ENCODE results near the gene TMEM208. TPM values are rescaled to one million over a fixed set of nuclear protein-coding genes. Genes with fewer than 3 reads are reported as not detected.

The TMEM208 gene
- polyA plus RNA-seq, 2 donors: 73.4 to 83.1 TPM

- Histone ChIP-seq H3K36me3 (ENCODE audit: control insufficient read depth in 2 of 2, insufficient read depth in 2 of 2, low read length in 1 of 2) (no peaks in the 10 kb centered on the region), H3K4me1 (ENCODE audit: control insufficient read depth in 2 of 2, insufficient read depth in 2 of 2, low read length in 1 of 2) (peaks cover 0 to 2% of the 10 kb centered on the region in 2 donors), H3K27me3 (ENCODE audit: control insufficient read depth in 1 of 2, insufficient read depth in 2 of 2, low read length in 2 of 2) (no peaks in the 10 kb centered on the region), H3K4me3 (ENCODE audit: low read depth in 1 of 2, low read length in 2 of 2) (no peak overlapping the region), H3K9me3 (ENCODE audit: control insufficient read depth in 2 of 2, insufficient read depth in 1 of 2, low read depth in 1 of 2, low read length in 1 of 2) (no peaks in the 10 kb centered on the region), H3K27ac (ENCODE audit: low read depth in 2 of 2, low read length in 1 of 2) (no peak overlapping the region)
- 41 to 56% methylated on average over 5 of the region's 5 CpGs for WGBS, 2 donors
Measured at GRCh38 chr16:67268136-67268579, 41.2 kb downstream of the TMEM208 start.

GRCh38 chr16:67269766-67270165 is 42.8 kb downstream of the TMEM208 start:
- Histone ChIP-seq H3K27me3 (ENCODE audit: control insufficient read depth in 1 of 2, insufficient read depth in 2 of 2, low read length in 2 of 2) (no peaks in the 10 kb centered on the region), H3K27ac (ENCODE audit: low read depth in 2 of 2, low read length in 1 of 2) (no peak overlapping the region), H3K36me3 (ENCODE audit: control insufficient read depth in 2 of 2, insufficient read depth in 2 of 2, low read length in 1 of 2) (no peaks in the 10 kb centered on the region), H3K4me3 (ENCODE audit: low read depth in 1 of 2, low read length in 2 of 2) (no peak overlapping the region), H3K9me3 (ENCODE audit: control insufficient read depth in 2 of 2, insufficient read depth in 1 of 2, low read depth in 1 of 2, low read length in 1 of 2) (no peaks in the 10 kb centered on the region), H3K4me1 (ENCODE audit: control insufficient read depth in 2 of 2, insufficient read depth in 2 of 2, low read length in 1 of 2) (peaks cover 0 to 2% of the 10 kb centered on the region in 2 donors)
- 36 to 57% methylated on average over 5 of the region's 5 CpGs for WGBS, 2 donors

GRCh38 chr16:67270931-67271338 is 44.0 kb downstream of the TMEM208 start:
- no peaks in the 10 kb centered on the region for H3K9me3 ChIP-seq (ENCODE audit: control insufficient read depth in 2 of 2, insufficient read depth in 1 of 2, low read depth in 1 of 2, low read length in 1 of 2)
- no peaks in the 10 kb centered on the region for H3K36me3 ChIP-seq (ENCODE audit: control insufficient read depth in 2 of 2, insufficient read depth in 2 of 2, low read length in 1 of 2)
- H3K4me3 ChIP-seq (ENCODE audit: low read depth in 1 of 2, low read length in 2 of 2): no peak overlapping the region
- 84% methylated on average over 11 of the region's 11 CpGs for WGBS, 2 donors
- H3K27ac ChIP-seq (ENCODE audit: low read depth in 2 of 2, low read length in 1 of 2): no peak overlapping the region
- H3K27me3 ChIP-seq (ENCODE audit: control insufficient read depth in 1 of 2, insufficient read depth in 2 of 2, low read length in 2 of 2): no peaks in the 10 kb centered on the region
- H3K4me1 ChIP-seq (ENCODE audit: control insufficient read depth in 2 of 2, insufficient read depth in 2 of 2, low read length in 1 of 2): peaks cover 0 to 2% of the 10 kb centered on the region in 2 donors

GRCh38 chr16:67271446-67271845 is 44.5 kb downstream of the TMEM208 start:
- H3K27me3 ChIP-seq (ENCODE audit: control insufficient read depth in 1 of 2, insufficient read depth in 2 of 2, low read length in 2 of 2): no peaks in the 10 kb centered on the region
- no peaks in the 10 kb centered on the region for H3K9me3 ChIP-seq (ENCODE audit: control insufficient read depth in 2 of 2, insufficient read depth in 1 of 2, low read depth in 1 of 2, low read length in 1 of 2)
- WGBS, 2 donors: 92% methylated on average over 4 of the region's 4 CpGs
- peaks cover 0 to 2% of the 10 kb centered on the region in 2 donors for H3K36me3 ChIP-seq (ENCODE audit: control insufficient read depth in 2 of 2, insufficient read depth in 2 of 2, low read length in 1 of 2)
- no peak overlapping the region for H3K27ac ChIP-seq (ENCODE audit: low read depth in 2 of 2, low read length in 1 of 2)
- H3K4me1 ChIP-seq (ENCODE audit: control insufficient read depth in 2 of 2, insufficient read depth in 2 of 2, low read length in 1 of 2): peaks cover 0 to 2% of the 10 kb centered on the region in 2 donors
- H3K4me3 ChIP-seq (ENCODE audit: low read depth in 1 of 2, low read length in 2 of 2): no peak overlapping the region

- H3K9me3 ChIP-seq (ENCODE audit: control insufficient read depth in 2 of 2, insufficient read depth in 1 of 2, low read depth in 1 of 2, low read length in 1 of 2): no peaks in the 10 kb centered on the region
- no peak overlapping the region for H3K4me3 ChIP-seq (ENCODE audit: low read depth in 1 of 2, low read length in 2 of 2)
- H3K4me1 ChIP-seq (ENCODE audit: control insufficient read depth in 2 of 2, insufficient read depth in 2 of 2, low read length in 1 of 2): peaks cover 6% of the 10 kb centered on the region in 2 donors
- H3K36me3 ChIP-seq (ENCODE audit: control insufficient read depth in 2 of 2, insufficient read depth in 2 of 2, low read length in 1 of 2): peaks cover 0 to 7% of the 10 kb centered on the region in 2 donors
- H3K27me3 ChIP-seq (ENCODE audit: control insufficient read depth in 1 of 2, insufficient read depth in 2 of 2, low read length in 2 of 2): no peaks in the 10 kb centered on the region
- 85 to 90% methylated on average over 2 of the region's 2 CpGs for WGBS, 2 donors
- no peak overlapping the region for H3K27ac ChIP-seq (ENCODE audit: low read depth in 2 of 2, low read length in 1 of 2)
Measured at GRCh38 chr16:67275321-67275720, 48.4 kb downstream of the TMEM208 start.

- Histone ChIP-seq H3K4me1 (ENCODE audit: control insufficient read depth in 2 of 2, insufficient read depth in 2 of 2, low read length in 1 of 2) (peaks cover 5 to 6% of the 10 kb centered on the region in 2 donors), H3K27me3 (ENCODE audit: control insufficient read depth in 1 of 2, insufficient read depth in 2 of 2, low read length in 2 of 2) (no peaks in the 10 kb centered on the region), H3K4me3 (ENCODE audit: low read depth in 1 of 2, low read length in 2 of 2) (no peak overlapping the region), H3K27ac (ENCODE audit: low read depth in 2 of 2, low read length in 1 of 2) (peak overlapping the region; percentile 57 to 60), H3K36me3 (ENCODE audit: control insufficient read depth in 2 of 2, insufficient read depth in 2 of 2, low read length in 1 of 2) (peaks cover 0 to 9% of the 10 kb centered on the region in 2 donors), H3K9me3 (ENCODE audit: control insufficient read depth in 2 of 2, insufficient read depth in 1 of 2, low read depth in 1 of 2, low read length in 1 of 2) (no peaks in the 10 kb centered on the region)
- WGBS, 2 donors: 72 to 73% methylated on average over 4 of the region's 4 CpGs
Measured at GRCh38 chr16:67277294-67277998, 50.5 kb downstream of the TMEM208 start.

GRCh38 chr16:67277999-67278772 is 51.3 kb downstream of the TMEM208 start:
- peak overlapping the region; percentile 56 to 60 for H3K27ac ChIP-seq (ENCODE audit: low read depth in 2 of 2, low read length in 1 of 2)
- H3K36me3 ChIP-seq (ENCODE audit: control insufficient read depth in 2 of 2, insufficient read depth in 2 of 2, low read length in 1 of 2): peaks cover 0 to 10% of the 10 kb centered on the region in 2 donors
- no peaks in the 10 kb centered on the region for H3K27me3 ChIP-seq (ENCODE audit: control insufficient read depth in 1 of 2, insufficient read depth in 2 of 2, low read length in 2 of 2)
- peaks cover 5 to 6% of the 10 kb centered on the region in 2 donors for H3K4me1 ChIP-seq (ENCODE audit: control insufficient read depth in 2 of 2, insufficient read depth in 2 of 2, low read length in 1 of 2)
- WGBS, 2 donors: 44 to 54% methylated on average over 13 of the region's 13 CpGs
- no peaks in the 10 kb centered on the region for H3K9me3 ChIP-seq (ENCODE audit: control insufficient read depth in 2 of 2, insufficient read depth in 1 of 2, low read depth in 1 of 2, low read length in 1 of 2)
- H3K4me3 ChIP-seq (ENCODE audit: low read depth in 1 of 2, low read length in 2 of 2): peak overlapping the region; percentile 44 to 58

Other genes with a start within 250 kb of the TMEM208 start
- gene CES4A, start 238.5 kb upstream of the TMEM208 start, polyA plus RNA-seq: 10 to 100 TPM; 10.1 to 17.5 TPM
- gene CBFB, start 198.0 kb upstream of the TMEM208 start, polyA plus RNA-seq: 10 to 100 TPM; 15.3 to 17.0 TPM
- gene PHAF1, start 117.2 kb upstream of the TMEM208 start, polyA plus RNA-seq: 1 to 10 TPM; 8.8 to 9.9 TPM
- gene B3GNT9, start 76.1 kb upstream of the TMEM208 start, polyA plus RNA-seq: 1 to 10 TPM; 3.5 to 4.1 TPM
- 10 to 100 TPM; 21.8 to 27.3 TPM for gene TRADD, start 67.2 kb upstream of the TMEM208 start, polyA plus RNA-seq
- gene FBXL8, start 67.2 kb upstream of the TMEM208 start, polyA plus RNA-seq: 10 to 100 TPM; 11.2 to 22.6 TPM
- 10 to 100 TPM; 22.9 to 80.4 TPM for gene HSF4, start 62.4 kb upstream of the TMEM208 start, polyA plus RNA-seq
- 10 to 100 TPM; 36.7 to 59.0 TPM for gene NOL3, start 56.6 kb upstream of the TMEM208 start, polyA plus RNA-seq
- 10 to 100 TPM; 18.2 to 30.5 TPM for gene MATCAP1, start 43.2 kb upstream of the TMEM208 start, polyA plus RNA-seq
- gene EXOC3L1, start 37.0 kb upstream of the TMEM208 start, polyA plus RNA-seq: 1 to 10 TPM; 1.2 to 1.5 TPM
- gene E2F4, start 35.0 kb upstream of the TMEM208 start, polyA plus RNA-seq: 10 to 100 TPM; 49.1 to 53.0 TPM
- gene ELMO3, start 28.0 kb upstream of the TMEM208 start, polyA plus RNA-seq: 10 to 100 TPM; 21.5 to 23.7 TPM
- 10 to 100 TPM in 1 of 2 donors, 1 to 10 TPM in 1; 6.3 to 11.4 TPM for gene FHOD1, start 20.4 kb downstream of the TMEM208 start, polyA plus RNA-seq
- gene SLC9A5, start 21.8 kb downstream of the TMEM208 start, polyA plus RNA-seq: under 1 TPM; 0.11 to 0.43 TPM
- gene PLEKHG4, start 52.4 kb downstream of the TMEM208 start, polyA plus RNA-seq: 10 to 100 TPM in 1 of 2 donors, 1 to 10 TPM in 1; 8.9 to 13.3 TPM
- not detected for gene KCTD19, start 99.6 kb downstream of the TMEM208 start, polyA plus RNA-seq
- under 1 TPM in 1 of 2 donors, not detected in 1; 0.02 TPM for gene LRRC36, start 99.7 kb downstream of the TMEM208 start, polyA plus RNA-seq
- gene TPPP3, start 166.4 kb downstream of the TMEM208 start, polyA plus RNA-seq: 10 to 100 TPM; 15.2 to 39.0 TPM
- 1 to 10 TPM; 3.3 to 4.7 TPM for gene ZDHHC1, start 189.3 kb downstream of the TMEM208 start, polyA plus RNA-seq
- gene HSD11B2, start 204.0 kb downstream of the TMEM208 start, polyA plus RNA-seq: 10 to 100 TPM; 10.7 to 15.2 TPM

Measured in esophagus (tissue), 2 donors.